GM19025 (cell line): ENCODE data around the gene GLS.
"Not testable (repeated sequence)": the region's sequence is repeated elsewhere in the genome, so short reads cannot be mapped to it uniquely, and the experiment has no call there.

Experiments used
- ATAC-seq: cut with Tn5 transposase; IDR thresholded peaks from one replicate; pipeline ENCODE4 v1.9.1; 2021; ENCODE audit warnings: mild to moderate bottlenecking, low read depth, moderate library complexity; ENCODE audit not compliant: unreplicated experiment

GLS gene

DNA sequence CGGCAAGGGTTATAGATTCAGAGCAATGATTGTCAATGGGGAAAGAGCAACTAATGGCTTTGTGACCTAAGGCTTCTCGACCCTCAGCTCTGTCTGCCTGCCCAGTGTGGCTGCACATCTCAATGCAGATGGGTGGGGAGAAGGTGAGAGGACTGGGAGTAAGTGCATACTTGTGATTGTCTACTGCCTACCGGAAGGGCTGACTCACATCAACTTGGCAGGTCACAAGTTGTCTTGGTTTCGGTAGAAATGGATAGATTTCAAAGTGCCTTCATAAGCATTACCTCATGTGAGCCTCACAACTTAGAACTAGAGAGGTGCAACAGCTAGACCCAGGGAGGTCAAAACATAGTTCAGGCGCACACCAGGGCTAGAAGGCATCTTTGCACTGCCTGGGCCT lies 104.0 kb downstream of the GLS start:
- no peak for ATAC-seq

- no peak for ATAC-seq
These were observed 105.8 kb downstream of the GLS start for GRCh38 chr2:190986221-190986953.

GRCh38 chr2:190987116-190987515 lies 106.5 kb downstream of the GLS start:
- no peak for ATAC-seq

GRCh38 chr2:190987938-190988337 lies 107.3 kb downstream of the GLS start:
- ATAC-seq = no peak

GRCh38 chr2:190988910-190989309 lies 108.3 kb downstream of the GLS start:
- no peak for ATAC-seq

- no peak for ATAC-seq
These were observed 109.5 kb downstream of the GLS start for GRCh38 chr2:190990132-190990531.

DNA sequence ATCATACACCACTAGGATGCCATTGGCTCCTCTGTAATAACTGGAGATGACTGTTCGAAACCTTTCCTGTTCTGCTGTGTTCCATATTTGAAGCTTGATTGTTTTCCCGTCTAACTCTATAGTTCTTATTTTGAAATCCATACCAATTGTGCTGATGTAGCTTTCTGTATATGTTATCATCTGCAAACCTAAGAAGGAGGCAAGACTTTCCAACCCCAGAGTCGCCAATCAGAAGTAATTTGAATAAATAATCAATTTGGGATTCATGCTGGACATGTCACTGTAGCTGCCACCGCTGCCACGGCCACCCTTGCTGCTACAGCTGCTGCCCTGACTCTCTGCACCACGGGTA lies 112.6 kb downstream of the GLS start:
- ATAC-seq = no peak

DNA sequence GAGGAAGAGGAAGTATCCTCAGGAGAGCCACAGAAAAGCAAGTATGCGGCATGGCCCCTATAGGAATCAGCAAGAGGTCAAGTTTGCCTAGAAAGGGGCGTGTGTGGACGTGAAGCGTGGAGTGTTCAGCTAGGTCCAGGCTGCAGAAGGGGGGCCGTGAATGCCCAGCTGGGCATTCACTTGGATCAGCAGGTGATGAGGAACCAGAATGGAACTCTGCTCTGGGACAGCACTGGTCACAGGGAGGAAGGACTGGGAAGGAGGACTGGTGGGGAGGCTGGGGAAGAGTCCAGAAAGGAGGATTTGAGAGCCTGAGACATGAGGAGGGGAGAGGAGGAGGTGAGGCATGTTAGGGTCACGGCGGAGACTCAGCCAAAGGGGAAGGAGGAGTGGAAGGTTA lies 113.5 kb downstream of the GLS start:
- no peak for ATAC-seq

- ATAC-seq = not testable (repeated sequence)
These were observed 114.7 kb downstream of the GLS start for GRCh38 chr2:190995315-190995714.

- ATAC-seq = no peak
These were observed 115.8 kb downstream of the GLS start for GRCh38 chr2:190996338-190996946.

- no peak for ATAC-seq
These were observed 116.3 kb downstream of the GLS start for GRCh38 chr2:190996947-190997346.

DNA sequence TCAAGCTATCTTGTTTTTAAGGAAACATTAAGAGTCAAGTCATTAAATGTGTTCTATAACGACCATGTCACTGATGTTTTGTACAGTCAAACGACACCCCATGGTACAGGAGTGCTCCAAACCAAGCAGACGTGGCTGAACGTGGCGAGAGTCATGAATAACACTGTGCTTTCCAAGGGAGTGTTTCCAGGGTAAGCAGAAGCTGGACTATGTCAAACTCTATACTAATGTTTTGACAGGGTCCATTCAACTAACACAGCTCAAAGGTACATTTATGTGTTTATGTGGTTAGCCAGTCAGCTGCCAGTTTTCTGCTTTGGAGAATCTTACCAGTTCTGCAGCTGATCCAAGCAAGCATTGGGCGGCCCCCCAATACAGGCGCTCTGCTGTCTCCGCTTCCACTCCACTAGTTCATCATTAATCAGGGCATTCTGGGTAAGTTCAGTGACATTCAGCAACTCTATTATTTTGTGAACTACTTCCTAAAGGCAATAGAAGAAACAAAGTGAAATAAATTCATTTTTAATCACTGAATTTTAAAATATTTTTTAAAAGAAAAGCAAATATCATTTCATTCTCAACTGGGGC lies 117.0 kb downstream of the GLS start:
- no peak for ATAC-seq

DNA sequence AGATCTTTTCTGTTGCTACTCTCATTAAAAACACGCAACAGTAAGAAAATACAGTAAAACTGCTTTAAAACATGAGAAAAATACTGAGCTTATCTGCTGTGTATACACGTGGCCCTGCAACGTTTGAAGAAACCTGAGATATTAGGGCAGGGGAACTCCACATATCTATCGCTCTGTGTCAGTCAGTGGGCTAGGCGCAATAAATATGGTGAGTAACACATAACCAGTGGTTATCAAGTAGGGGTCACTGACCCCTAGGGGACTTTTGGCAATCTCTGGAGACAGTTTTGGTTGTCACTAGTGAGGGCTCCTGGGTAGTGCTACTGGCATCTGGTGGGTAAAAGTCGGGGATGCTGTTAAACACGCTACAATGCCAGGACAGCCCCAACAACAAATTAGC lies 118.4 kb downstream of the GLS start:
- ATAC-seq = peak; percentile 29

DNA sequence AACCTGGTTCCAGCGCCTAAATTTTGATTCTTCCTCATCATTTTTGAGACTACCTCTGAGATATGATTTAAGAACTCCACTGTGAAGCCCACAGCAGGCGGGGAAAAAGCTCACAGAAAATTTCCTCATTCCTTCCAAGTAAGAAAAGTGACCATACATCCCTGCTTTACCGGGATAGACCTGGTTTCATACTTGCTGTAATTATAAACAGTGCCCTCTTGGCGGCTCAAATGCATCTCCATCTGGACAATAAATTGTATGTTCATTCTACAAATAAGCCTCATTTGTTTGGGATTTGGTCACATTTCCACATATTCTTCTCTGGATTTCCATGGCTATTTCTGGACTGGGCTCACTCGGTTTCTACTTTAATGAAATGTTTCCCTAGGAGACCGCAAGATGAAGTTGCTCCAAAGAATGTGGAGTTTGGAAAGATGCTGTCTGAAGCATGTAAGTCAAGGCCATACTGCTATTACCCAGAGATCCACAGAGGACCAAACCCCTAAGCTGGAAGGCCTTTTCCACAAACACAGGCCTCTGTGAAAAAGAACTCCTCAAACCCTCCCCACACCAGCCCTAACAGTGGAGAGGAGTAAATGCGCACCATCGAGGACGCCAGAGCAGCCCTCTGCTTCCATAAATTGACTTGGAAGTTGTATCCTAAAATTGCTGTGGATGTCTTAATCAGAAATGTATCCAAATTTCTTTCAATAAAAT lies 119.5 kb downstream of the GLS start:
- no peak for ATAC-seq

GRCh38 chr2:191001032-191001431 lies 120.4 kb downstream of the GLS start:
- ATAC-seq = no peak

GRCh38 chr2:191001624-191002023 lies 121.0 kb downstream of the GLS start:
- no peak for ATAC-seq

GRCh38 chr2:191003405-191004309 lies 123.0 kb downstream of the GLS start:
- ATAC-seq = no peak

DNA sequence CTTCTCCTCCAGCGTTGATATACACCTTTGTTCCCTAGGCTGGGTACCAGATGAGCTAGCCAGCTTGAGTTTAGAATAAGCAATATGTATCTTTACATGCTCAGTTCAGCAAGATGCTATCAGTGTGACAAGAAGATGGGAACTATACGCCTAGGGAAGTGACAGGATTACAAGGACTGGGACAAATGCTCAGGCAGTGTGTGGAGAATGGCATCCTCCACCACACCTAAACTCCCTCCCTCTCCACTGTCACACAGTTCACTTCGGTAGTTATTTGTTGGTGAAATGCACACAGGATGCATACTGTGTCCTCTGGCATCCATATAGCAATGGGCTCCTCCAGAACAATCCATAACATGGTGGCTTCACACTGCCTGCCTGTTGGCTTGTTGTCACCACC lies 125.7 kb downstream of the GLS start:
- no peak for ATAC-seq

GRCh38 chr2:191006997-191007783 lies 126.6 kb downstream of the GLS start:
- ATAC-seq = no peak

GRCh38 chr2:191008286-191008685 lies 127.7 kb downstream of the GLS start:
- no peak for ATAC-seq
